HepG2 (cell line): ENCODE results near the gene DTX4. TPM values are rescaled to one million over a fixed set of nuclear protein-coding genes. Genes with fewer than 3 reads are reported as not detected.

Experiments used
- DNMT1 ChIP-seq: sonication (generic); formaldehyde crosslinking; IDR thresholded peaks from 2 replicates; pipeline ENCODE4 v1.5.1; 2020; ENCODE audit warnings: mild to moderate bottlenecking, missing genetic modification reagents
- DNMT3B ChIP-seq: conservative IDR thresholded peaks from 2 replicates; pipeline ENCODE4 v1.6.1; 2016; ENCODE audit warnings: missing biosample characterization, control low read depth
- ESRRA ChIP-seq: sonication (generic); formaldehyde crosslinking; IDR thresholded peaks from 2 replicates; pipeline ENCODE4 v1.5.1; 2020; ENCODE audit warnings: mild to moderate bottlenecking, low read depth, missing genetic modification reagents
- FIP1L1 ChIP-seq: fragments of 200-400 bp; formaldehyde crosslinking; IDR thresholded peaks from 2 replicates; pipeline ENCODE4 v1.6.1; 2018; ENCODE audit warnings: low read depth, mild to moderate bottlenecking, low read length, moderate library complexity, borderline replicate concordance; ENCODE audit not compliant: insufficient read depth
- FOXO4 ChIP-seq: sonication (generic); formaldehyde crosslinking; conservative IDR thresholded peaks from 2 replicates; pipeline ENCODE4 v1.8.1; 2023; ENCODE audit warnings: missing genetic modification reagents
- GZF1 ChIP-seq: sonication (generic); formaldehyde crosslinking; IDR thresholded peaks from 2 replicates; pipeline ENCODE4 v1.5.1; 2020; ENCODE audit warnings: mild to moderate bottlenecking, missing genetic modification reagents
- HIVEP1 ChIP-seq: sonication (generic); formaldehyde crosslinking; IDR thresholded peaks from 2 replicates; pipeline ENCODE4 v1.4.0; 2020; ENCODE audit warnings: mild to moderate bottlenecking, missing genetic modification reagents
- JUNB ChIP-seq: sonication (generic); formaldehyde crosslinking; IDR thresholded peaks from 2 replicates; pipeline ENCODE4 v1.8.0; 2022; ENCODE audit warnings: missing genetic modification reagents, mild to moderate bottlenecking, borderline replicate concordance
- MATR3 ChIP-seq: sonication (generic); formaldehyde crosslinking; IDR thresholded peaks from 2 replicates; pipeline ENCODE4 v1.4.0; 2020; ENCODE audit warnings: missing genetic modification reagents
- NCOA2 ChIP-seq: sonication (generic); formaldehyde crosslinking; IDR thresholded peaks from 2 replicates; pipeline ENCODE4 v1.8.0; 2022; ENCODE audit warnings: inconsistent platforms
- NCOR1 ChIP-seq: fragments of 200-600 bp; sonication (generic); IDR thresholded peaks from 2 replicates; pipeline ENCODE4 v1.7.0; 2017; ENCODE audit warnings: antibody characterized with exemption, low read length, borderline replicate concordance
- RARG ChIP-seq: sonication (generic); formaldehyde crosslinking; IDR thresholded peaks from 2 replicates; pipeline ENCODE4 v1.4.0; 2020; ENCODE audit warnings: low read depth, mild to moderate bottlenecking, missing genetic modification reagents
- SMAD3 ChIP-seq: sonication (generic); formaldehyde crosslinking; IDR thresholded peaks from 2 replicates; pipeline ENCODE4 v1.4.0; 2020; ENCODE audit warnings: missing genetic modification reagents
- ZBTB25 ChIP-seq: IDR thresholded peaks from 2 replicates; pipeline ENCODE4 v1.6.1; 2018; ENCODE audit warnings: missing genetic modification reagents
- ZBTB49 ChIP-seq: sonication (generic); formaldehyde crosslinking; IDR thresholded peaks from 2 replicates; pipeline ENCODE4 v1.4.0; 2020; ENCODE audit warnings: missing genetic modification reagents, borderline replicate concordance
- ZFX ChIP-seq: sonication (generic); formaldehyde crosslinking; IDR thresholded peaks from 2 replicates; pipeline ENCODE4 v1.4.0; 2020; ENCODE audit warnings: mild to moderate bottlenecking, low read depth, missing genetic modification reagents, moderate library complexity
- ZHX1 ChIP-seq: sonication (generic); formaldehyde crosslinking; IDR thresholded peaks from 2 replicates; pipeline ENCODE4 v1.8.1; 2022; ENCODE audit warnings: low read depth, mild to moderate bottlenecking, missing genetic modification reagents
- ZMAT3 ChIP-seq: sonication (generic); formaldehyde crosslinking; conservative IDR thresholded peaks from 2 replicates; pipeline ENCODE4 v1.7.0; 2021; ENCODE audit warnings: missing genetic modification reagents
- ZNF235 ChIP-seq: sonication (generic); formaldehyde crosslinking; IDR thresholded peaks from 2 replicates; pipeline ENCODE4 v1.8.1; 2023; ENCODE audit warnings: mild to moderate bottlenecking, missing genetic modification reagents, borderline replicate concordance
- ZNF772 ChIP-seq: sonication (generic); formaldehyde crosslinking; IDR thresholded peaks from 2 replicates; pipeline ENCODE4 v1.5.0; 2020; ENCODE audit warnings: mild to moderate bottlenecking, missing genetic modification reagents
- ZNF839 ChIP-seq: sonication (generic); formaldehyde crosslinking; IDR thresholded peaks from 2 replicates; pipeline ENCODE4 v1.4.0; 2020; ENCODE audit warnings: missing genetic modification reagents, mild to moderate bottlenecking, borderline replicate concordance
- polyA plus RNA-seq, 8 experiments: library from polyadenylated mRNA; depleted of rRNA in 3 of 8; stranded (reverse) in 7 of 8; unstranded in 1 of 8; fragments of >200 nt; fragmentation: Illumina TruSeq in 4 of 8; extraction: Trizol in 4 of 8; gene quantifications; 2 replicates each; pipeline versions ENCODE4 v1.2.1 to v1.2.3, GENCODE V29; 2011 to 2016; ENCODE audit warnings: low read depth in 4 of 8, missing spikeins in 1 of 8, mixed read lengths in 1 of 8; ENCODE audit not compliant: insufficient read depth in 1 of 8
- total RNA-seq, 5 experiments: library from RNA; depleted of rRNA; stranded (reverse); fragments of >200 nt; fragmentation: Illumina TruSeq; extraction: Trizol; gene quantifications; 2 replicates each; pipeline ENCODE4 v1.2.3, GENCODE V29; 2016; ENCODE audit warnings: low read depth in 1 of 5

DTX4 gene
- total and polyA plus RNA-seq, 2 of the 13 experiments (the other 11 are each of a cell fraction or from before 2014, with no cell fraction given) = 0.67 to 5.6 TPM

GRCh38 chr11:59142530-59143507 lies 29.1 kb upstream of the DTX4 start, which contains the start of gene FAM111A (continued):
- TF ChIP-seq HIVEP1 (CRISPR knock-in tag) (peak; percentile 75), RARG (CRISPR knock-in tag) (no peak), MATR3 (CRISPR knock-in tag) (no peak), FOXO4 (CRISPR knock-in tag) (no peak), DNMT1 (CRISPR knock-in tag) (0 out of 2 replicates have a peak, but pooled peaks have one; percentile 13), GZF1 (no peak), DNMT3B (CRISPR knock-in tag) (no peak), SMAD3 (CRISPR knock-in tag) (no peak; the same call in 1 of the 2 replicates), ZNF772 (CRISPR knock-in tag) (peak; percentile 50; the same call in 1 of the 2 replicates), ZHX1 (CRISPR knock-in tag) (no peak), ZFX (peak; percentile 78; the same call in 1 of the 2 replicates), ZMAT3 (no peak), JUNB (no peak), ZBTB25 (CRISPR knock-in tag) (peak; percentile 35; the same call in 1 of the 2 replicates), NCOA2 (CRISPR knock-in tag) (0 out of 2 replicates have a peak, but pooled peaks have one; percentile 12), FIP1L1 (no peak), NCOR1 (no peak), ZNF839 (CRISPR knock-in tag) (no peak; the same call in 1 of the 2 replicates), ZBTB49 (CRISPR knock-in tag) (no peak), ESRRA (CRISPR knock-in tag) (peak; percentile 38; the same call in 1 of the 2 replicates), ZNF235 (CRISPR knock-in tag) (0 out of 2 replicates have a peak, but pooled peaks have one; percentile 39)
